Hair follicle dermal papilla cell (primary cell): ENCODE data around the gene APH1B. TPM values are rescaled to one million over a fixed set of nuclear protein-coding genes. Genes with fewer than 3 reads are reported as not detected.

Experiments used
- total RNA-seq: library from RNA; depleted of rRNA; stranded (reverse); fragments of >200 nt; gene quantifications from 2 replicates; pipeline ENCODE4 v1.2.3, GENCODE V29; 2012

The APH1B gene
- total RNA-seq, result 27.7 and 28.2 TPM in 2 replicates

DNA sequence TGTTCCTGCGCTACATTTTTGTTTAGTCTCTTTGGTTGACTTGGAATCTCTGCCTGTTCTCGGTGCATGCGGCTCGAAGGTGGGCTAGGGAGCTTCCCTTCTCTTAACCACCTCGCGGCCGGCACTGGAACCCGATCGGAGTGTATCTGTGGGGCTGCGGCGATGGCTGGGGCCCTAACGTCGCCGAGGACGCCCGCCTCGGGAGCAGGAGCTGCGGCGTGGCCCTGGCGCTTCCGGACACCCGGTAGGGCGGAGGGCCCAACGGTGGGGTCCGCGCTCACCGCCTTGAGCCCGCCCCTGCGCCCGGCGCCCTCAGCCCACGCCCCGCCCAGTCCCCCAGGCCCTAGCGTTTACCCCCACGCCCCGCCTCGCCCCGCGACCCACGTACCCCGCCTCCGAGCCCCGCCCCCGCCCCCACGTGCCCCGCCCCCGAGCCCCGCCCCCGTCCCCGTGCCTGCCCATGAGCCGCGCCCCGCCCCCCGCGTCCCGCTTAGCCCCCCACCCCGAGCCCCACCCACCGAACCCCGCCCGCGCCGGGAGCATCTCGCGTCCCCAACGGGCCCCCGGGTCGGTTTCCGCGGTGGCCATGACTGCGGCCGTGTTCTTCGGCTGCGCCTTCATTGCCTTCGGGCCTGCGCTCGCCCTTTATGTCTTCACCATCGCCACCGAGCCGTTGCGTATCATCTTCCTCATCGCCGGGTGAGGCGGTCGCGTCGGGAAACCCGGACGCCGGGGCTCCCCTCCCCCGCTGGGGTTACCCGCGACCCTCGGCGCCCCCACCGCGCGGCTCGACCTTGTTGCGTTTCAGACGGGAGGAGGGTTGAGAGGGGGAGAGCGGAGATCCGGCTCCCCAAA is at the start of gene APH1B:
Gene APH1B (plus strand): TSS at position 568 of the 855 bp plus-strand sequence. CDS start 19 bp downstream, at position 587.

Other genes with a start within 250 kb of the APH1B start
- gene TPM1, start 234.9 kb upstream of the APH1B start, total RNA-seq, result 659 and 760 TPM in 2 replicates
- 17.2 and 22.1 TPM in 2 replicates for gene LACTB, start 155.7 kb upstream of the APH1B start, total RNA-seq
- 49.8 and 65.0 TPM in 2 replicates for gene RPS27L, start 120.1 kb upstream of the APH1B start, total RNA-seq
- 60.4 and 61.8 TPM in 2 replicates for gene RAB8B, start 88.0 kb upstream of the APH1B start, total RNA-seq
- 46.1 and 72.9 TPM in 2 replicates for gene CA12, start 104.2 kb downstream of the APH1B start, total RNA-seq
- 49.5 and 55.8 TPM in 2 replicates for gene USP3, start 227.0 kb downstream of the APH1B start, total RNA-seq